Stimulated activated CD4-positive, alpha-beta T cell treated with anti-CD3 and anti-CD28 coated beads, Interleukin-4, amount 100 ng/mL, for 1 hour (primary cell): Measurements from ENCODE around the gene PSMD14.

Experiments
- DNase-seq: peaks from one replicate; pipeline ENCODE4 v3.0.0-alpha.2; 2020

The PSMD14 gene

DNA sequence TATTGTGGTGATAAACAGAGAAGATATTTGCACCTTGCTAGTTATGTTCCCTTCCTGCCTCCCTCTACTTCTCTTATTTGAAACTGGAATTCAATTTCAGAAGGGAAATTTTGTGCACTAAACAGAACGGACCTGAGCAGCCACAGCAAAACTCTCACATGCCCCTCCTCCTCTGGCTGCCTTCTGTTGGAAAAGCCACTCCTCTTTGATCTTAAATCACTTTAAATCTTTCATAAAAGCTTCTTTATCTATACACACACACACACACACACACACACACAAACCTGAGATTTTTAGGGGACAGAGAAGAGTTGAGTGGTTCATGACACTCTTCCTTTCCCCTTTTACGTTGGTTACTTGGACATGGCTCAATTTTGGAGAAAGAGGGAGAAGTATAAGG, 113.5 kb downstream of the PSMD14 start:
- DNase-seq: no peak

- no peak for DNase-seq
Observed at GRCh38 chr2:161422816-161423403, 114.7 kb downstream of the PSMD14 start.

- no peak for DNase-seq
Observed at GRCh38 chr2:161423421-161424393, 115.5 kb downstream of the PSMD14 start.

DNA sequence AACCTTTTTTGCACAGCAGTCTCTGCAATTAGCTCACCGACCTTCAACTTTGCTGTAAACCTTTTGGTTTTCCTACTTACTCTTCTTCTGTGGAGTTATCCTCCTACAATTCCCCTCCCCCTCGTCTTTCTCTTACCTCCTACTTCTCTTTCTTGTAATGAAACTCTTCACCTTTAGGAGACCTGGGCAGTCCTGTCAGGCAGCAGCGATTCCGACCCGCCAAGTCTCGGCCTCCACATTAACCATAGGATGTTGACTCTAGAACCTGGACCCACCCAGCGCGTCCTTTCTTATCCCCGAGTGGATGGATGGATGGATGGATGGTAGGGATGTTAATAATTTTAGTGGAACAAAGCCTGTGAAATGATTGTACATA, 116.2 kb downstream of the PSMD14 start:
- DNase-seq: no peak

DNA sequence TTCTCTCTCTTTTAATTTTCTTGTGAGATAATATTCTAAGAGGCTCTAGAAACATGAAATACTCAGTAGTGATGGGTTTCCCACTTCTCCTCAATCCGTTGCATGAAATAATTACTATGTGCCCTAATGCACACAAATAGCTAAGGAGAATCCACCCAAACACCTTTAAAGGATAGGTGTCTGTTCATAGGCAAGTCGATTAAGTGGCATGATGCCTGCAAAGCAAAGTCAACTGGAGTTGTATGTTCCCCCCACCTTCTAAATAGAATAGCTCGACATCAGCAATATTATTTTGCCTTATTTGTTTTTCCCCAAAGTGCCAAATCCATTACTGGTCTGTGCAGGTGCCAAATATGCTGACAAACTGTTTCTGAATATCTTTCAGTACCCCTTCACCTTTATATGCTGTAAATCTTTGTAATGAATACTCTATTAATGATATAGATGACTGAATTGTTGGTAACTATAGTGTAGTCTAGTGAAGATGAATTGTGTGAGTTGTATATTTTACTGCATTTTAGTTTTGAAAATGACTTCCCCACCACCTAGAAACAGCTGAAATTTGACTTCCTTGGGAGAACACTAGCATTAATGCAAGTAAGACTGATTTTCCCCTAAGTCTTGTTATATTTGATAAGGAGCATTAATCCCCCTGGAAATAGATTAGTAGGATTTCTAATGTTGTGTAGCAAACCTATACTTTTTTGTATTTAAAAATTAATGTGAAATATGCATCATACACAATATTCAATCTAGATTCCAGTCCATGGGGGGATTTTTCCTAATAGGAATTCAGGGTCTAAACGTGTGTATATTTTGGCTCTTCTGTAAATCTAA, 116.9 kb downstream of the PSMD14 start:
- no peak for DNase-seq

DNA sequence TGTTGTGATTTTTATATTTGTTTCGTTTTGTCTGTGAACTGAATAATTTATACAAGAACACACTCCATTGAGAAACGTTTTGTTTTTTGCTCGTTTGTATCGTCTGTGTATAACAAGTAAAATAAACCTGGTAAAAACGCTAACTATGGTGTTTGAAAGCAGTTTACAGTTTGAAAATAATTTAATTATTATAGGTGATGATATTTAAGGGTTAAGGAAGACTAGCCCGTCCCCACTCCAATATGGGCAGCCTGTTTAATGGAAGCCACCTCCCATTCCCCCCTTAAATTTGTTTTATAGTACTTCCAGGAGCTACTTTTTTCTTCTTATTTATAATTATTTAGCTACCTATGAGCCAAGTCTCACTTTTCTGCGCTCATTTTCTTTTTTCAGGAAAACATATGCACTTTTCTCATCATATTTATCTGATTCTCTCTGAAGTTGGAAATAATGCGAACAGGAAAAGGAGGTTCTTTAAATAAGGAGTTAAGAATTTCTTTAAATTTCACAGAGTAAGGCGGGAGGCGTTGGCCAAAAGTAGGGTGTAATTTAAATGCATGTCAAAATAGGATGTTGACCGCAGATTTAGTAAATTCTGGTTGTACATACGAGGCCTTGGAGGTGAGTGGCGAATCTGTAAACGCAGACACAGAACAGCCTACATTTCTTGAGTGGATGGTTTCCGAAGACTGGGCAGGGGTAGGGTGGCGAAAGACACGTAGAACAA, 117.7 kb downstream of the PSMD14 start:
- DNase-seq: no peak

DNA sequence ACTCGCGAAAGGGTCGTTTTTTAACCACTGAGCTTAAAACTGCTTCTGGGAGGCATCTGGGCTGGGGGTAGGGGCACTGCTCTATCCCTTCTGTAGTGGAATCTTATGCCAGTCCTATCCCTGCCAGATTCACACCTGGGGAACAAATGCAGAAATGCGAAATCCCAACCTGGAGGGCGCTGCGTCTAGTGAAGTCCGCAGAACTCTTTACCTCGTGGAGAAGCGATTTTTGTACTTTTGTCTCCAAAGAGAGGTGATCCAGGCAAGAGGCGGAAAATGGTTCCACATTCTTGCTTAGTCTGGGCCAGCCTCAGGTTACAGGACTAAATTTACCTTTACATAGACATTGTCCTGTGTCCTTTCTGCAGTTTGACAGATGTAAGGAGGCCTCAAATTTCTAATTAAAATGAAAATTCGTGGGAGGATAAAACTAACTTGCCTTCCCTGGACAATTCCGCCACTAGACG, 118.3 kb downstream of the PSMD14 start:
- no peak for DNase-seq

GRCh38 chr2:161426922-161427663, 118.9 kb downstream of the PSMD14 start:
- DNase-seq: no peak

GRCh38 chr2:161427664-161428587, 119.7 kb downstream of the PSMD14 start:
- DNase-seq: no peak

DNA sequence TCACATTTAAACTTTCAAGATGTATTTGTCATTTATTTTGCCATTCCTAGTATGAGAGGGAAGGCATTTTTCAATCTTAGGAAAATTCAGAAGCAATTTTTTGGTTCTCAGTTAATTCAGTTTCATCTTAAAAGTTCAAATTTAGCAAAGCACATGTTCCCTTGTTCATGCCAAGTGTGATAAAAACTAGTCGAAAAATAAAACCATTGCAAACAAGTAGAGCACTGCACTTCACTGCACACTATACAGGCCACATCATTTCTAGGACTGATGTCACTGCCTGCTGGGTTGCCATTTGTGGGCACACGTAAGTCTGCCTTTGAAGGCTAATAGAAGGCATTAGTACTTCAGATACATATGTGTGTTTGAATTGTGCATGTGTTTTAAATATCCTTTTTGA, 122.2 kb downstream of the PSMD14 start:
- DNase-seq: no peak

GRCh38 chr2:161432107-161432506, 123.9 kb downstream of the PSMD14 start:
- no peak for DNase-seq

DNA sequence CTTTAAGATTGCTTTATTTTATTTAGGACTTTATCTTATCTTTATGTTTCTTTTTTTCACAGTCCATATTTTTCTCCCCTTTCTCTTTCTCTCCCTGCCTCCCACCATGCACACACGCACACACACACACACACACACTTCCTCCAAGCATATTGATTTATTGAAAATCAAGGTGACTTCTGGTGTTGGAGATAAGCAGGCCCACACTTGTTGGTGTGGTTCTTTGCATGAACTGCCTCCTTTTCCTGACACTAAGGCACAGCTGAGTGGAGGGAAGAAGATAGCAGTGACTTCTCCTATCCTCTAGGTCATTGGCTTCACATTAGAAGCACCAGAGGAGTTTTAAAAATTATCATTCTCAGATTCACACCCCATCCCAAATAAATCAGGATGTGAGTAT, 125.9 kb downstream of the PSMD14 start:
- no peak for DNase-seq

DNA sequence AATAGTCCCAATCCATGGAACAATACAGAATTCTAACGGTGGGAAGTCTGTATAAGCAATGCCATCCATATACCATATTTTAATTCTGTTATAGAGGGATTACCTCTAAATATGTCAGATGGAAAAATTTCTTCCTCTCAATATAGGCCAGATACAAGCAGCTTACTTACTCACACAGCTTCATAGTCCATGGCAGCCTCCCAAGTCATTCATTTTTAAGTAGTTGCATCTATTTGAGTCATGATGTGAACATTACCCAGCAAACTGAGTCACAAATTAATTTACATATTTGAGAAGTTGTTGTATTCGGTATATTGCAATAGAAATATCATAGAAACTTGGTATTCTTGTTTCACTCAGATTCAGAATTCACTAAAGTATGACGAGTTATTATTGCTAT, 128.2 kb downstream of the PSMD14 start:
- DNase-seq: no peak

- DNase-seq: no peak
Observed at GRCh38 chr2:161438598-161438997, 130.4 kb downstream of the PSMD14 start.

DNA sequence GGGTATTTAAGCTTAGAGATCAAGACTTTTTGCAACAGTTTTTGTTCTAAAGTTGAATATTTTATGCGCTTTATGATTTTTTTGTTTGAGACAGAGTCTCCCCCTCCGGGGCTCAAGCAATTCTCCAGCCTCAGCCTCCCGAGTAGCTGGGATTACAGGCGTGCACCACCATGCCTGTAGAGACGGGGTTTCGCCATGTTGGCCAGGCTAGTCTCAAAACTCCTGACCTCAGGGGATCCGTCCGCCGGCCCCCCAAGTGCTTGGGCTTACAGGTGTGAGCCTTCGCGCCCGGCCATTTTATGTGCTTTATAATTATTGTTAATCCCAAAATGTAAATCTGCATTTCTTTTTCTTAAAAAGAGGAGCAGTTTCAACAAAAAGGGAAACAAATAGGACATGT, 136.9 kb downstream of the PSMD14 start:
- no peak for DNase-seq

DNA sequence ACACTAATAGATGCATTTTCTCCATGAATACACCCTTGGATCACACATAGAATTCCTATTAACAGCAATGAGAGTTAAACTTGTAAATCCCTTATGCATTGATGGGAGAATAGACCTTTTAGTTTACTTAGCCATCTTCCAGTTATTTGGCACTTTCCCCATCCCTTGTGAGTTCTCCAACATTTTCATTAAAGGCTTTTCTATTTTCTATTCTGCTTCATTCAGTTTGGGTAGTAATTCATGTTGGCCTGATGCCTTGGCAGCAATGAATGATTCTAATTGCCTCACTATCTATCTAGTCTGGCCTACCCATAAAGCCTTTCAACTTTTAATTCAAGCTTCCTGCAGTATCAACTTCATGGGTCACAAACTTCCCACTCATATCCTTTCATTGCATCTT, 140.2 kb downstream of the PSMD14 start:
- no peak for DNase-seq
